GM12873 (cell line): ENCODE measurements around the gene DDI2.
A peak's percentile ranks its signal among the peaks of the same experiment; 100 is the strongest.

Source experiments
- CTCF ChIP-seq: IDR thresholded peaks from 2 replicates; pipeline ENCODE4 v1.5.1; 2012; ENCODE audit warnings: low read depth, mild to moderate bottlenecking, moderate library complexity, low read length, control low read depth; ENCODE audit not compliant: insufficient read depth; ENCODE audit errors: missing control alignments

DDI2 gene

GRCh38 chr1:15577691-15578090 lies 39.6 kb upstream of the DDI2 start:
- no peak for TF ChIP-seq CTCF

GRCh38 chr1:15578921-15579682 lies 38.2 kb upstream of the DDI2 start:
- no peak for TF ChIP-seq CTCF

- no peak for TF ChIP-seq CTCF
Observed at GRCh38 chr1:15579683-15580047, 37.6 kb upstream of the DDI2 start.

- no peak for TF ChIP-seq CTCF
Observed at GRCh38 chr1:15583016-15583706, 34.1 kb upstream of the DDI2 start.

- TF ChIP-seq CTCF, result peak; percentile 55
Observed at GRCh38 chr1:15584489-15585363, 32.5 kb upstream of the DDI2 start, which contains the start of gene AGMAT. TSS of gene AGMAT (minus strand) at chr1:15585051. CDS start at chr1:15584967, 84 bp downstream.

- no peak for TF ChIP-seq CTCF
Observed at GRCh38 chr1:15592285-15592684, 25.0 kb upstream of the DDI2 start.
